Measurements from ENCODE around the gene FAM78A. TPM values are rescaled to one million over a fixed set of nuclear protein-coding genes. Genes with fewer than 3 reads are reported as not detected.

Gene FAM78A
- polyA plus RNA-seq, 1 donor from 2014 or later = 0.47 TPM

- H3K9me3 ChIP-seq (ENCODE audit: low read length) = no peaks in the 10 kb centered on the region
- H2AFZ ChIP-seq (ENCODE audit: low read depth, low read length) = no peak overlapping the region
- H3K9me2 ChIP-seq (ENCODE audit: insufficient read depth, low read length) = no peaks in the 10 kb centered on the region
- H3K4me2 ChIP-seq (ENCODE audit: low read length) = no peak overlapping the region
- H3K36me3 ChIP-seq (ENCODE audit: insufficient read depth, low read length) = no peaks in the 10 kb centered on the region
- no peak overlapping the region for H3K9ac ChIP-seq (ENCODE audit: low read length)
- H3K79me2 ChIP-seq (replicated peaks; ENCODE audit: insufficient read depth, low read length) = no peaks in the 10 kb centered on the region
- no peak overlapping the region for H3K27ac ChIP-seq (ENCODE audit: low read length)
- no peak overlapping the region for H3K4me3 ChIP-seq (ENCODE audit: low read length)
- H4K20me1 ChIP-seq (ENCODE audit: insufficient read depth) = no peaks in the 10 kb centered on the region
- no peaks in the 10 kb centered on the region for H3K27me3 ChIP-seq (ENCODE audit: insufficient read depth, low read depth, low read length)
- TF ChIP-seq EP300 (conservative IDR thresholded peaks at IDR 0.05; ENCODE audit: poor library complexity, severe bottlenecking) (no peak), REST (IDR thresholded peaks at IDR 0.05; ENCODE audit: borderline replicate concordance) (no peak), MXI1 (conservative IDR thresholded peaks at IDR 0.05; ENCODE audit: poor library complexity, severe bottlenecking) (no peak), RAD21 (conservative IDR thresholded peaks at IDR 0.05) (no peak), SMC3 (conservative IDR thresholded peaks at IDR 0.05; ENCODE audit: poor library complexity) (no peak), EZH2 (IDR thresholded peaks at IDR 0.05; ENCODE audit: borderline replicate concordance, insufficient read depth, low read length, poor library complexity, severe bottlenecking) (no peak)
- H3F3A ChIP-seq (ENCODE audit: insufficient read depth, low read length, poor library complexity, severe bottlenecking) = no peaks in the 10 kb centered on the region
Measured at GRCh38 chr9:131259916-131260597, 16.3 kb downstream of the FAM78A start.

GRCh38 chr9:131259432-131259898, 16.8 kb downstream of the FAM78A start:
- Histone ChIP-seq H3K9me3 (ENCODE audit: low read length) (no peaks in the 10 kb centered on the region), H3K27ac (ENCODE audit: low read length) (no peak overlapping the region), H3K4me3 (ENCODE audit: low read length) (no peak overlapping the region), H3F3A (ENCODE audit: insufficient read depth, low read length, poor library complexity, severe bottlenecking) (no peaks in the 10 kb centered on the region), H3K9ac (ENCODE audit: low read length) (no peak overlapping the region), H3K27me3 (ENCODE audit: insufficient read depth, low read depth, low read length) (no peaks in the 10 kb centered on the region), H2AFZ (ENCODE audit: low read depth, low read length) (no peak overlapping the region), H4K20me1 (ENCODE audit: insufficient read depth) (no peaks in the 10 kb centered on the region), H3K79me2 (replicated peaks; ENCODE audit: insufficient read depth, low read length) (no peaks in the 10 kb centered on the region), H3K9me2 (ENCODE audit: insufficient read depth, low read length) (no peaks in the 10 kb centered on the region), H3K36me3 (ENCODE audit: insufficient read depth, low read length) (no peaks in the 10 kb centered on the region), H3K4me2 (ENCODE audit: low read length) (no peak overlapping the region)
- TF ChIP-seq SMC3 (conservative IDR thresholded peaks at IDR 0.05; ENCODE audit: poor library complexity) (no peak), TAF1 (IDR thresholded peaks at IDR 0.05; ENCODE audit: low read depth) (no peak), EP300 (conservative IDR thresholded peaks at IDR 0.05; ENCODE audit: poor library complexity, severe bottlenecking) (no peak), RAD21 (conservative IDR thresholded peaks at IDR 0.05) (no peak), REST (IDR thresholded peaks at IDR 0.05; ENCODE audit: borderline replicate concordance) (no peak), MXI1 (conservative IDR thresholded peaks at IDR 0.05; ENCODE audit: poor library complexity, severe bottlenecking) (no peak), CTCF (IDR thresholded peaks at IDR 0.05; ENCODE audit: poor library complexity, severe bottlenecking) (no peak), EZH2 (IDR thresholded peaks at IDR 0.05; ENCODE audit: borderline replicate concordance, insufficient read depth, low read length, poor library complexity, severe bottlenecking) (no peak), POLR2AphosphoS5 (IDR thresholded peaks at IDR 0.05) (no peak)
